Liver (tissue), 3 donors: ENCODE results near the gene NALF2.

Experiments
- JUND ChIP-seq, 2 donors: IDR thresholded peaks; 2 replicates each; pipeline ENCODE4 v1.6.1; 2016; ENCODE audit warnings: antibody characterized with exemption in 2 of 2
- TAF1 ChIP-seq: conservative IDR thresholded peaks from 2 replicates; pipeline ENCODE4 v1.6.1; 2016; ENCODE audit warnings: antibody characterized with exemption, mild to moderate bottlenecking
- TF ChIP-seq, protein P1 (sequence below): fragments of 150-350 bp; IDR thresholded peaks from 2 replicates; pipeline ENCODE4 v1.5.1; 2017; ENCODE audit warnings: improper control_type of control experiment, low read depth, low read length; ENCODE audit not compliant: missing input control
- donor health status: healthy.
- donor health status: healthy.

DNA sequence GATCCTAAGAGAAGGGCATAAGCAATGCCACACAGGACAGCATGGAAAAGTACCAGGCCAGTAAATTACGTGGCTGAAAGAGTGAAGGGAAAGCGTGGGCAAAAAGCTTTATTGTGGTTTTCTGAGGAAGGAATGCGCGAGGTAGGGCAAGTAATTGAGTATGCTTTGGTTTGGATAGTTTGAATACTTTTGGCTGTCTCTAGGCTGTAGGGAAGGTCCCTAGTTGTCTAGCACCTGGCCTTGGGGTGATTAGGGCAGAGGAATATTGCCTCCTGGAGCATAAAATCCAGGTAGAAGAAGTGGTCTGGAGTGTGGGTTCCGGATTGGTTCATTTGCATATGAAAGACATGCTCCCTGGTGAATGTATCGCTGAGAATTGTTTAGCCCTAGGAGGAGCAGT, 46.4 kb upstream of the NALF2 start:
- TF ChIP-seq TAF1 (no peak), JUND (IDR thresholded peaks at IDR 0.05) (no peak)
- TF ChIP-seq, protein P1, sequence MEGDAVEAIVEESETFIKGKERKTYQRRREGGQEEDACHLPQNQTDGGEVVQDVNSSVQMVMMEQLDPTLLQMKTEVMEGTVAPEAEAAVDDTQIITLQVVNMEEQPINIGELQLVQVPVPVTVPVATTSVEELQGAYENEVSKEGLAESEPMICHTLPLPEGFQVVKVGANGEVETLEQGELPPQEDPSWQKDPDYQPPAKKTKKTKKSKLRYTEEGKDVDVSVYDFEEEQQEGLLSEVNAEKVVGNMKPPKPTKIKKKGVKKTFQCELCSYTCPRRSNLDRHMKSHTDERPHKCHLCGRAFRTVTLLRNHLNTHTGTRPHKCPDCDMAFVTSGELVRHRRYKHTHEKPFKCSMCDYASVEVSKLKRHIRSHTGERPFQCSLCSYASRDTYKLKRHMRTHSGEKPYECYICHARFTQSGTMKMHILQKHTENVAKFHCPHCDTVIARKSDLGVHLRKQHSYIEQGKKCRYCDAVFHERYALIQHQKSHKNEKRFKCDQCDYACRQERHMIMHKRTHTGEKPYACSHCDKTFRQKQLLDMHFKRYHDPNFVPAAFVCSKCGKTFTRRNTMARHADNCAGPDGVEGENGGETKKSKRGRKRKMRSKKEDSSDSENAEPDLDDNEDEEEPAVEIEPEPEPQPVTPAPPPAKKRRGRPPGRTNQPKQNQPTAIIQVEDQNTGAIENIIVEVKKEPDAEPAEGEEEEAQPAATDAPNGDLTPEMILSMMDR = no peak
